A549 (cell line): ENCODE measurements around the gene CDYL.

ENCODE experiments used
- CHD4 ChIP-seq: fragments of 200-600 bp; sonication (generic); IDR thresholded peaks from 2 replicates; pipeline ENCODE4 v1.6.1; 2016; ENCODE audit warnings: antibody characterized with exemption, mild to moderate bottlenecking, borderline replicate concordance
- JUN ChIP-seq, 2 experiments: fragments of >200 bp; sonication (Bioruptor Twin); formaldehyde crosslinking; IDR thresholded peaks; 2 replicates in 1 of 2; 3 replicates in 1 of 2; pipeline ENCODE4 v1.6.1; 2016 to 2017
- POLR2A ChIP-seq: IDR thresholded peaks from 2 replicates; pipeline ENCODE4 v1.6.1; 2012; ENCODE audit warnings: mild to moderate bottlenecking, low read length
- RAD21 ChIP-seq, 2 experiments: fragments of >200 bp in 1 of 2; sonication (Bioruptor Twin) in 1 of 2; formaldehyde crosslinking in 1 of 2; IDR thresholded peaks in 1 of 2; conservative IDR thresholded peaks in 1 of 2; 2 replicates in 1 of 2; 3 replicates in 1 of 2; pipeline ENCODE4 v1.6.1; 2012 to 2018; ENCODE audit warnings: inconsistent platforms in 1 of 2
- RARB ChIP-seq: fragments of 250-450 bp; sonication (Bioruptor Pico); IDR thresholded peaks from 2 replicates; pipeline ENCODE4 v1.8.0; 2021; ENCODE audit warnings: mild to moderate bottlenecking, moderate library complexity
- RNF2 ChIP-seq: fragments of 200-600 bp; sonication (generic); IDR thresholded peaks from 2 replicates; pipeline ENCODE4 v1.6.1; 2016; ENCODE audit warnings: low read depth, mild to moderate bottlenecking, antibody characterized with exemption, moderate library complexity, borderline replicate concordance
- SREBF2 ChIP-seq: fragments of 450-650 bp; IDR thresholded peaks from 2 replicates; pipeline ENCODE4 v1.6.1; 2014; ENCODE audit warnings: mild to moderate bottlenecking, moderate library complexity
- TF ChIP-seq, protein P1 (sequence below): IDR thresholded peaks from 2 replicates; pipeline ENCODE4 v1.6.1; 2012
- TF ChIP-seq, protein P2 (sequence below): fragments of >200 bp; sonication (Bioruptor Twin); formaldehyde crosslinking; IDR thresholded peaks from 3 replicates; pipeline ENCODE4 v1.5.1; 2016
- TF ChIP-seq, protein P3 (sequence below): IDR thresholded peaks from 2 replicates; pipeline ENCODE4 v1.6.1; 2012

DNA sequence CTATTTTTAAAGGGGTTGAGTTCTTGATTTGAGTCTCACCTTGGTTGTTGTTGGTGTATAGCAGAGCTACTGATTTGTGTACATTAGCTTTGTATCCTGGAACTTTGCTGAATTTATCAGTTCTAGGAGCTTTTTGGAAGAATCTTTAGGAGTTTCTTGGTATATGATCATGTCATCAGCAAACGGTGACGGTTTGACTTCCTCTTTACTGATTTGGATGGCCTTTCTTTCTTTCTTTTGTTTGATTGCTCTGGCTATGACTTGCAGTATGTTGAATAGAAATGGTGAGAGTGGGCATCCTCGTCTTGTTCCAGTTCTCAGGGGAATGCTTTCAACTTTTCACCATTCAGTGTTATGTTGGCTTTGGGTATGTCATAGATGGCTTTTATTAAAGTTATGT lies 64.0 kb downstream of the CDYL start:
- TF ChIP-seq RARB (CRISPR knock-in tag) = no peak
- no peak for TF ChIP-seq CHD4
- TF ChIP-seq SREBF2 = no peak
- TF ChIP-seq, protein P1, sequence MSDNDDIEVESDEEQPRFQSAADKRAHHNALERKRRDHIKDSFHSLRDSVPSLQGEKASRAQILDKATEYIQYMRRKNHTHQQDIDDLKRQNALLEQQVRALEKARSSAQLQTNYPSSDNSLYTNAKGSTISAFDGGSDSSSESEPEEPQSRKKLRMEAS = no peak
- TF ChIP-seq, protein P2, sequence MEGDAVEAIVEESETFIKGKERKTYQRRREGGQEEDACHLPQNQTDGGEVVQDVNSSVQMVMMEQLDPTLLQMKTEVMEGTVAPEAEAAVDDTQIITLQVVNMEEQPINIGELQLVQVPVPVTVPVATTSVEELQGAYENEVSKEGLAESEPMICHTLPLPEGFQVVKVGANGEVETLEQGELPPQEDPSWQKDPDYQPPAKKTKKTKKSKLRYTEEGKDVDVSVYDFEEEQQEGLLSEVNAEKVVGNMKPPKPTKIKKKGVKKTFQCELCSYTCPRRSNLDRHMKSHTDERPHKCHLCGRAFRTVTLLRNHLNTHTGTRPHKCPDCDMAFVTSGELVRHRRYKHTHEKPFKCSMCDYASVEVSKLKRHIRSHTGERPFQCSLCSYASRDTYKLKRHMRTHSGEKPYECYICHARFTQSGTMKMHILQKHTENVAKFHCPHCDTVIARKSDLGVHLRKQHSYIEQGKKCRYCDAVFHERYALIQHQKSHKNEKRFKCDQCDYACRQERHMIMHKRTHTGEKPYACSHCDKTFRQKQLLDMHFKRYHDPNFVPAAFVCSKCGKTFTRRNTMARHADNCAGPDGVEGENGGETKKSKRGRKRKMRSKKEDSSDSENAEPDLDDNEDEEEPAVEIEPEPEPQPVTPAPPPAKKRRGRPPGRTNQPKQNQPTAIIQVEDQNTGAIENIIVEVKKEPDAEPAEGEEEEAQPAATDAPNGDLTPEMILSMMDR = no peak
- TF ChIP-seq RNF2 = no peak
- no peak for TF ChIP-seq JUN (IDR thresholded peaks at IDR 0.05)
- no peak for TF ChIP-seq RAD21 (conservative IDR thresholded peaks at IDR 0.05 in 1 of 2, IDR thresholded peaks at IDR 0.05 in 1 of 2)
- TF ChIP-seq POLR2A = no peak
- TF ChIP-seq, protein P3, sequence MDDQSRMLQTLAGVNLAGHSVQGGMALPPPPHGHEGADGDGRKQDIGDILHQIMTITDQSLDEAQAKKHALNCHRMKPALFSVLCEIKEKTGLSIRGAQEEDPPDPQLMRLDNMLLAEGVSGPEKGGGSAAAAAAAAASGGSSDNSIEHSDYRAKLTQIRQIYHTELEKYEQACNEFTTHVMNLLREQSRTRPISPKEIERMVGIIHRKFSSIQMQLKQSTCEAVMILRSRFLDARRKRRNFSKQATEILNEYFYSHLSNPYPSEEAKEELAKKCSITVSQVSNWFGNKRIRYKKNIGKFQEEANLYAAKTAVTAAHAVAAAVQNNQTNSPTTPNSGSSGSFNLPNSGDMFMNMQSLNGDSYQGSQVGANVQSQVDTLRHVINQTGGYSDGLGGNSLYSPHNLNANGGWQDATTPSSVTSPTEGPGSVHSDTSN = no peak
